Memory B cell (primary cell): Measurements from ENCODE around the gene EP400.

Experiments used
- ATAC-seq: fragments of 150-1000 bp; cut with Tn5 transposase; 2 replicates; pipeline ENCODE4 v1.10.0; 2021; ENCODE audit warnings: low read depth, mild to moderate bottlenecking, moderate library complexity
- DNase-seq, 2 donors: peaks; one replicate each; pipeline ENCODE4 v3.0.0; 2022; ENCODE audit warnings: low spot score in 2 of 2
- H3K27ac Mint-ChIP-seq: one replicate; pipeline ENCODE4 v1.8.0; 2022; ENCODE audit warnings: mild to moderate bottlenecking, moderate library complexity, mixed read lengths
- H3K27me3 Mint-ChIP-seq: one replicate; pipeline ENCODE4 v1.8.0; 2022; ENCODE audit warnings: mixed read lengths
- H3K36me3 Mint-ChIP-seq: one replicate; pipeline ENCODE4 v1.8.0; 2022; ENCODE audit warnings: mild to moderate bottlenecking, mixed read lengths
- H3K4me1 Mint-ChIP-seq: one replicate; pipeline ENCODE4 v1.8.0; 2022; ENCODE audit warnings: mixed read lengths
- H3K4me3 Mint-ChIP-seq: one replicate; pipeline ENCODE4 v1.8.0; 2022; ENCODE audit warnings: mild to moderate bottlenecking, moderate library complexity, mixed read lengths
- H3K9me3 Mint-ChIP-seq: one replicate; pipeline ENCODE4 v1.8.0; 2022; ENCODE audit warnings: mixed read lengths

Gene EP400

GRCh38 chr12:132065203-132065602 lies 115.5 kb downstream of the EP400 start:
- H3K4me1 Mint-ChIP-seq, result peaks cover 35% of the 10 kb centered on the region
- H3K36me3 Mint-ChIP-seq, result peaks cover 23% of the 10 kb centered on the region
- ATAC-seq (peak; percentile 30), DNase-seq (no peak)
- no peaks in the 10 kb centered on the region for H3K9me3 Mint-ChIP-seq
- H3K27me3 Mint-ChIP-seq, result no peaks in the 10 kb centered on the region
- peak overlapping the region; percentile 77 for H3K4me3 Mint-ChIP-seq
- H3K27ac Mint-ChIP-seq, result peak overlapping the region; percentile 87

DNA sequence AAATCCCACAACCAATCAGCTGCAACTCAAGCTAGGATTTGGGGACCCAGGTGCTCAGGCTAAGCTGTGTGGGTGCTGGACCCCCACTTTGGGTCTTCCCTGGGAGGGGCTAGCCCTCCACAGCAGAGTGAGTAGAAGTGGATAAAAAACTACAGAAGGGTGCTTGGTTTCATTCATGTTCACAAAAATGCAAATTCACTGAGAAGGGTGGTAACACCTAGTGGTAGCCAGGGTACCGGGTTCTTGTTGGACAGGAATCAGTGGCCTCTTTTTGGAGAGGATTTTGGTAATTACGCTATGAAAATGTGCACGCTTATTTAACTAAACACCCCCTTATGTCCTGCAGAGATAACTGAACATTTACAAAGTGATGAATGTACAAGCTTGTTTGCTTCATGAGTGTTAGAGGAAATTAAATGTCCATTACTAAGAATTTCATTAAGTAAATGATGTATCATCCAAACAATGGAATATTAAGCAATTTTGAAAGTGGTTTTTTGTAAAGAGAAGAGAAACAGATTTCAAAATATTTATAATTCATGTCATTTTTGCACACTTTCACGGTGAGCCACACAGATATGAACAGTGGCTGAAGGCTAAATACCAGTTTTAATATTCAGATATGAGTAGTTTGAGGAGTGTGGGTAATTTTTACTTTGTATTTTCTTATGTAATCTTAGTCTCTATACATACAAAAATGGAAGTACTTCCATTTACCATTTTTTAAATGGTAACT lies 116.0 kb downstream of the EP400 start:
- Mint-ChIP-seq H3K4me3 (peak overlapping the region; percentile 84), H3K4me1 (peaks cover 39% of the 10 kb centered on the region), H3K9me3 (no peaks in the 10 kb centered on the region), H3K36me3 (peaks cover 23% of the 10 kb centered on the region), H3K27ac (peak overlapping the region; percentile 80), H3K27me3 (no peaks in the 10 kb centered on the region)
- ATAC-seq (peak; percentile 23), DNase-seq (no peak)

DNA sequence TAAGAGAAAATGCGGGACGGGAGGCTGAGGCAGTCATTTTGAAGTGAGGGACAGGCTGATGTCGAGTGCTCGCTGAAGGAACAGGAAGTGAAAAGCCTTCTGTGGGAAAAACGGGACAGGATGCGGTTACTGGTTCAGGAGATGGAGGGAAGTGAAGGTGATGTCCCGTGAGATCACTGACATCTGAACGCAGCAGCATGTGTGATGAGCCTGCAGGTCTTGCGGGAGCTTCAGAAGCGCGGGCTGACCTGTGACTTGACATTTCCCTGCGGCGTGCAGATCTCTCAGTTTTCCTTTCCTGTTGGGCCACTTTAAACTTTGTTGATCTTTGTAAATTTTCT lies 116.6 kb downstream of the EP400 start:
- Mint-ChIP-seq H3K4me1 (peaks cover 44% of the 10 kb centered on the region), H3K27ac (peak overlapping the region; percentile 80), H3K27me3 (no peaks in the 10 kb centered on the region), H3K9me3 (no peaks in the 10 kb centered on the region), H3K4me3 (peak overlapping the region; percentile 84), H3K36me3 (peaks cover 18% of the 10 kb centered on the region)
- DNase-seq (no peak), ATAC-seq (peak; percentile 28)

DNA sequence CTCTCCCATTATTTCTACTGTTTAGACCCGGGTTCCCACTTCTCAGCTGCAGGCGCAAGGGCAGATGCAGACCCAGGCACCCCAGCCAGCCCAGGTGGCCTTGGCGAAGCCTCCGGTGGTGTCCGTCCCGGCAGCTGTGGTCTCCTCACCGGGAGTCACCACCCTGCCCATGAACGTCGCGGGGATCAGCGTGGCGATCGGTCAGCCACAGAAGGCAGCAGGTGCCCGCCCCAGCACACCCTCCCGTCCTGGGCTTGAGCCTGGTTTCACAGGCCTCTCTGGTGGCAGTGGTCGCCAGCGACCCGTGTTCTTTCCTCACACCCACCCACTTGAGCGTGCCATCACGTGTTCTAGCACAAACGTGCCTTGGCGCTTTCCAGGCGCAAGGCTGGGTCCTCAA lies 117.0 kb downstream of the EP400 start:
- H3K27ac Mint-ChIP-seq, result peak overlapping the region; percentile 80
- H3K4me3 Mint-ChIP-seq, result peak overlapping the region; percentile 84
- H3K36me3 Mint-ChIP-seq, result peaks cover 17% of the 10 kb centered on the region
- no peak for DNase-seq
- H3K9me3 Mint-ChIP-seq, result no peaks in the 10 kb centered on the region
- peaks cover 47% of the 10 kb centered on the region for H3K4me1 Mint-ChIP-seq
- ATAC-seq, result no peak
- H3K27me3 Mint-ChIP-seq, result no peaks in the 10 kb centered on the region

DNA sequence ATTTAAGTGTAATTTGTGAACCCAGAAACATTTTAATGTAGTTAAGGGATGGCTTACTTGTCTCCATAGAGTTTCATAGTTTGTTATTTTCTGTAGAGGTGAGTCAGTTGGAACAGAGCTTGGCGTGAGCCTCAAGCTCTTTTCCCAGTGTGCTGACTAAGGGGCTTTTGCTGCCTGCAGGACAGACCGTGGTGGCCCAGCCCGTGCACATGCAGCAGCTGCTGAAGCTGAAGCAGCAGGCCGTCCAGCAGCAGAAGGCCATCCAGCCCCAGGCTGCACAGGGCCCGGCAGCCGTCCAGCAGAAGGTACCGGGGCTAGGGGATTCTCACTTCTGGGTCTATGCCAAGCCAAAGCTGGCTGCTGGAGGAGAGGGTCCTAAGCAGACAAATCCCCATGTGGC lies 117.4 kb downstream of the EP400 start:
- Mint-ChIP-seq H3K27me3 (no peaks in the 10 kb centered on the region), H3K4me3 (no peak overlapping the region), H3K36me3 (peaks cover 17% of the 10 kb centered on the region), H3K9me3 (no peaks in the 10 kb centered on the region), H3K4me1 (peaks cover 51% of the 10 kb centered on the region), H3K27ac (no peak overlapping the region)
- no peak for ATAC-seq
- no peak for DNase-seq

GRCh38 chr12:132068250-132068649 lies 118.5 kb downstream of the EP400 start:
- no peak for ATAC-seq
- H3K4me1 Mint-ChIP-seq, result peaks cover 60% of the 10 kb centered on the region
- peaks cover 10% of the 10 kb centered on the region for H3K36me3 Mint-ChIP-seq
- DNase-seq, result no peak
- H3K4me3 Mint-ChIP-seq, result no peak overlapping the region
- no peak overlapping the region for H3K27ac Mint-ChIP-seq
- H3K27me3 Mint-ChIP-seq, result no peaks in the 10 kb centered on the region
- H3K9me3 Mint-ChIP-seq, result no peaks in the 10 kb centered on the region

DNA sequence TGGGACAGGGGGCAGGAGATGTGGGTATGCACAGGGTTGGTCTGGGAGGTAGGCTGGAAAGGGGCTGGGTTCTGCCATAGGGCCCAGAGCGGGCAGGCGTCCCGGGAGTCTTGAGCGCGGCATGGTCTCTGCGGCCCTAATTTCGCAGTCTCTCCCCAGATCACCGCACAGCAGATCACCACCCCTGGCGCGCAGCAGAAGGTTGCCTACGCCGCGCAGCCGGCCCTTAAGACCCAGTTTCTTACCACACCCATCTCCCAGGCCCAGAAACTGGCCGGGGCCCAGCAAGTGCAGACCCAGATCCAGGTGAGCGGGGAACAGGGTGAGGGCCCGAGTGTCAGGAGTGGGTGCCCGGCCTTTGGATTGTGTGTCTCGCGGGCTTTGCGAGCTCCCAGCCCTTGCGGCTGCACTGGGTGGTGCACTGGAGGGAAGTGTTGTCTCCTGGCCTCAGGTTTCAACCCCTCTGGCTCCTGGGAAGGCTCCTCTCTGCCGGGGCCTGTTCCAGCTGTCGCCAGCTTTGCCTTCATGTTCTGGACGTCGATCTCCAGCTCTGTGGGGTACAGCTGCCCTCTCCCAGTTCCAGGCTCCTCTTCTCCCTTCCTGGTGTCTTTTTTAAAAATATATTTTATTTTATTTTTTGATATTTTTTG lies 119.7 kb downstream of the EP400 start:
- DNase-seq (no peak), ATAC-seq (no peak)
- Mint-ChIP-seq H3K4me3 (no peak overlapping the region), H3K27ac (peak overlapping the region; percentile 89), H3K36me3 (peaks cover 14% of the 10 kb centered on the region), H3K27me3 (no peaks in the 10 kb centered on the region), H3K4me1 (peaks cover 61% of the 10 kb centered on the region), H3K9me3 (no peaks in the 10 kb centered on the region)

- peaks cover 18% of the 10 kb centered on the region for H3K36me3 Mint-ChIP-seq
- peaks cover 58% of the 10 kb centered on the region for H3K4me1 Mint-ChIP-seq
- DNase-seq (no peak), ATAC-seq (no peak)
- peak overlapping the region; percentile 89 for H3K27ac Mint-ChIP-seq
- H3K9me3 Mint-ChIP-seq, result no peaks in the 10 kb centered on the region
- peak overlapping the region; percentile 79 for H3K4me3 Mint-ChIP-seq
- no peaks in the 10 kb centered on the region for H3K27me3 Mint-ChIP-seq
Observed at GRCh38 chr12:132070298-132070697, 120.6 kb downstream of the EP400 start.

- H3K36me3 Mint-ChIP-seq, result peaks cover 17% of the 10 kb centered on the region
- peak overlapping the region; percentile 89 for H3K27ac Mint-ChIP-seq
- H3K27me3 Mint-ChIP-seq, result no peaks in the 10 kb centered on the region
- no peaks in the 10 kb centered on the region for H3K9me3 Mint-ChIP-seq
- DNase-seq, result peak; percentile 31 to 40
- H3K4me1 Mint-ChIP-seq, result peaks cover 55% of the 10 kb centered on the region
- peak overlapping the region; percentile 84 for H3K4me3 Mint-ChIP-seq
- peak; percentile 86 for ATAC-seq
Observed at GRCh38 chr12:132071040-132071810, 121.5 kb downstream of the EP400 start.

- ATAC-seq (peak; percentile 27), DNase-seq (no peak)
- Mint-ChIP-seq H3K4me3 (peak overlapping the region; percentile 84), H3K27ac (peak overlapping the region; percentile 89), H3K36me3 (peaks cover 16% of the 10 kb centered on the region), H3K9me3 (no peaks in the 10 kb centered on the region), H3K4me1 (peaks cover 49% of the 10 kb centered on the region), H3K27me3 (no peaks in the 10 kb centered on the region)
Observed at GRCh38 chr12:132071830-132072384, 122.2 kb downstream of the EP400 start.

- Mint-ChIP-seq H3K27me3 (no peaks in the 10 kb centered on the region), H3K4me3 (peak overlapping the region; percentile 48), H3K27ac (peak overlapping the region; percentile 52), H3K9me3 (no peaks in the 10 kb centered on the region), H3K4me1 (peaks cover 39% of the 10 kb centered on the region), H3K36me3 (peaks cover 17% of the 10 kb centered on the region)
- DNase-seq, result no peak
- no peak for ATAC-seq
Observed at GRCh38 chr12:132074216-132074615, 124.5 kb downstream of the EP400 start.

DNA sequence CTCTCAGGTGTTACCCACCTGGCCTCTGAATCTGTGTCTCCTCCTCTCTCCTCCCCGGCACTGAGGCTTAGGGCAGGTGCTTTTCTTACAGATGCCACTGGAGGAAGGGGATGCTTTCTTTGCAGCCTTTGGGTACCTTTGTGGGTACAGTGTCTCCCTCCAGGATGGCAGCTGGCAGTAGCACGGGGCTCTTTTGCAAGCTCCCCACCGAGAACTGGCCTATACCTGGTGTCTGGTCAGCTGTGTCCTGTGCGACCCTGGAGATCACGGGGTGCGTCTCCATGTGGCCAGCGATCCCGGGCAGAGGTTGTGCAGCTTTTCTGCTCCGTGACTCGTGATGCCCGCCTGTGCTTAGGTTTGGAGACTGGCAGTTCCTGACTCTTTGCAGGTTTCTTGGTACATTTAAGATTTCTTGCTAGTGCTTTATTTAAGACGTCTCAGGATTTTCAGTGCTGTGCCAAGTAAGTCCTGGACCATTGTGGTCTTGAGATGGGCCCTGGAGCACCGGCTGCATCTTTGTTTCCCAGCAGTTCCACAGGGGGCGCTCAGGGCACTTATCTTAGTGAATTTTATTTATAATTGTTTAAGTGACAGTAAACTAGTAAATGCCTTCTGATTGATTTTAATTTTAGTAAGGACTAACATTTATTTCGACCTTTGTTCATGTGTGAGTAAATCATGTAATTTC lies 125.4 kb downstream of the EP400 start:
- Mint-ChIP-seq H3K27me3 (no peaks in the 10 kb centered on the region), H3K36me3 (peaks cover 16% of the 10 kb centered on the region), H3K27ac (no peak overlapping the region), H3K4me1 (peaks cover 33% of the 10 kb centered on the region), H3K4me3 (no peak overlapping the region), H3K9me3 (no peaks in the 10 kb centered on the region)
- no peak for ATAC-seq
- DNase-seq, result no peak

DNA sequence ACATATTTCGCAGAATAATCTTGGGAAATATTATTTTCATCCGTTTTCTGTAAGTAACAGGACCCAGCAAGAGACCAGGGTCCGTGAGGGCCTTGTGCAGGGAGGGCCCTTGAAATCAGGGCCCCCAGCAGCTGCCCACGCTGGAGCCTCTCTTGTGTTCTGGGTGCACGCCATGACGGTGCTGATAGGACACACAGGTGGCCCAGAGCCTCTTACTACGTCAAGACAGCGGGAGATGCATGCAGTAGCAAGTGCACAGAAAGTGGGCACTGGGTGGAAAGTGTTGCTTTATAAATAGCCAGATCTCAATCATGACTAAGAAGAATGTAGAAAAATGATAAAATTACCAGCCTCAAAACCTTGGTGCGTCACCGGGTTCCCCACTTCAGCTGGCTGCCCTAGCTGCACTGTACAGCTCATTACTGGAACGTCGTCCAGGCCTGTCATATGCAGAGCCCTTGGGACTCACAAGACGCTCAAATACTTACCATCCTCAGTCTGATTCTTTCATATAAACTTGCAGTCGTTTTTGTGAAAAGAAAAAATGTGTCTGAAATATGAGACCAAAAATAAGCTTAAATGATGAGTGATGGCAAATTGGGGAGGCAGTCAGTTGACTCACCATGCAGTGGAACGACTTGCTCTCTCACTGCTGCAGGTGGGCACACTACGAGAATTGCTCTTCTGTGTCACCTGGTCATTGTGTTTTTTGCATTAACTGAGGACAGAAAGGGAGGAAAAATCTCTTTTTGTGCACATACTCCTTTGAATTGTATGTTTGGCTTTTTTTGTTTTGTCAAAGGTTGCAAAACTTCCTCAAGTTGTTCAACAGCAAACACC lies 126.2 kb downstream of the EP400 start:
- H3K27me3 Mint-ChIP-seq, result no peaks in the 10 kb centered on the region
- H3K9me3 Mint-ChIP-seq, result no peaks in the 10 kb centered on the region
- no peak overlapping the region for H3K27ac Mint-ChIP-seq
- no peak overlapping the region for H3K4me3 Mint-ChIP-seq
- ATAC-seq (no peak), DNase-seq (no peak)
- peaks cover 28% of the 10 kb centered on the region for H3K4me1 Mint-ChIP-seq
- peaks cover 16% of the 10 kb centered on the region for H3K36me3 Mint-ChIP-seq
